GM18909 (cell line): ENCODE measurements around the gene RNU6-8.

Experiments used
- ATAC-seq: cut with Tn5 transposase; IDR thresholded peaks from one replicate; pipeline ENCODE4 v1.9.1; 2021; ENCODE audit warnings: mild to moderate bottlenecking; ENCODE audit not compliant: unreplicated experiment, poor library complexity

Gene RNU6-8

DNA sequence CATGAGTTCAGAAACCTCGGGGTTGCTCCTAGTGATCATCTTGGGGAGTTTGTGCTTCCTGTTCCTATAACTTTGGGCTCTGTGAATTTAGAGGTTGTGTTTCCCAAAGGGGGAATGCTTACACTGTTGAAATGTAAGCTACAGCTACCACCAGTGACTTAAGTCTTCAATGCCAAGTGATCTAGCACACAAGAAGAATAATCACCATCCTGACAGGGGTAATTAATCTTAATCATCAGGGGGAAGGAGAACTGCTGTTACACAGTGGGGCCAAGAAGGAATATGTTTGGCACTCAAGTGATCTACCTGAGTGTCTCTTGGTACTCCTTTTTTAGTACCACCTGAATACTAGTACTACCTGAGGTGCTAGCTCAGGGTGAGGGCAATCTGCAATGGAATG, 36.1 kb downstream of the RNU6-8 start:
- no peak for ATAC-seq

DNA sequence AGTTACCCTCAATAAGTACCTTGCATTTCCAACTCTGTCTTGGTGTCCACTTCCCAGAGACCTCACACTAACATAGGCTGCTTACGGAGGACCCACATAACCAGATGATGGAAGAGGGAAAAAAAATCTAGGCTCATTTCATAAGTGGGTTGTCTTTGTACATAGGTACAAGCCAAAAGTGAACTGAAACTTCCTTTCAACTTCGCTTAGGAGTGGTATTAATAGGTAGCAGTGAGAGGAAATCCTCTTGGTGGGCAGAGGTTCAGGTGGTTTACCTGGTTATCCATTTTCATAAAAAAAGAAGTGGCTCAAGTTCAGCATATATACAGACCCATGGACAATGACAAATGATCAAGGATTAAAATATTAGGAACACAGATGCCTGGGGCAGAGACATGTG, 37.0 kb downstream of the RNU6-8 start:
- peak; percentile 46 for ATAC-seq
